IMR-90 (cell line): ENCODE results near the gene NRL. TPM values are rescaled to one million over a fixed set of nuclear protein-coding genes. Genes with fewer than 3 reads are reported as not detected.
A peak's percentile ranks its signal among the peaks of the same experiment; 100 is the strongest.

Source experiments
- ATAC-seq: fragments of 200-7000 bp; cut with Tn5 transposase; 2 replicates; pipeline ENCODE4 v1.9.1; 2020; ENCODE audit warnings: low read depth, mild to moderate bottlenecking, moderate library complexity
- BruUV-seq: library from RNA; stranded (reverse); fragments of 400-500 nt; replicated peaks from 2 replicates; lab custom pipeline; 2021; lab: Mats Ljungman, UMichigan
- CTCF ChIA-PET: fragments of 300-600 bp; formaldehyde crosslinking; extraction: SDS; loops from one replicate; lab custom pipeline; 2021; ENCODE audit warnings: antibody characterized with exemption; lab: Yijun Ruan, JAX
- POLR2A ChIA-PET: fragments of 300-600 bp; sonication (Branson Sonifier 250); formaldehyde crosslinking; loops from one replicate; lab custom pipeline; 2022; ENCODE audit warnings: antibody characterized with exemption; ENCODE audit not compliant: unreplicated experiment; lab: Charles Lee
- DNase-seq: peaks from one replicate; pipeline ENCODE4 v3.0.0; 2013
- H2AFZ ChIP-seq: replicated peaks from 2 replicates; pipeline ENCODE3; 2013; ENCODE audit warnings: low read length, mild to moderate bottlenecking; ENCODE audit not compliant: poor library complexity
- H2AK5ac ChIP-seq: 2 replicates; pipeline ENCODE4 v1.6.1; 2013; ENCODE audit warnings: low read depth, low read length, inconsistent platforms
- H2AK9ac ChIP-seq: replicated peaks from 2 replicates; pipeline ENCODE3; 2013; ENCODE audit warnings: mild to moderate bottlenecking, low read depth, low read length, moderate library complexity; ENCODE audit not compliant: poor library complexity
- H2BK120ac ChIP-seq: 2 replicates; pipeline ENCODE4 v1.6.1; 2013; ENCODE audit warnings: low read depth, low read length, inconsistent platforms
- H2BK15ac ChIP-seq: 3 replicates; pipeline ENCODE4 v1.6.1; 2013; ENCODE audit warnings: low read depth, low read length, inconsistent platforms
- H2BK20ac ChIP-seq: 2 replicates; pipeline ENCODE4 v1.6.1; 2013; ENCODE audit warnings: low read depth, mild to moderate bottlenecking, inconsistent platforms, low read length, moderate library complexity
- H2BK5ac ChIP-seq: 2 replicates; pipeline ENCODE4 v1.6.1; 2013; ENCODE audit warnings: mild to moderate bottlenecking, low read depth, low read length, inconsistent platforms; ENCODE audit not compliant: poor library complexity, severe bottlenecking
- H3K14ac ChIP-seq: replicated peaks from 2 replicates; pipeline ENCODE4 v1.6.1; 2013; ENCODE audit warnings: low read depth, low read length, inconsistent platforms
- H3K18ac ChIP-seq: 2 replicates; pipeline ENCODE4 v1.6.1; 2013; ENCODE audit warnings: low read depth, low read length, control low read depth
- H3K23ac ChIP-seq: 2 replicates; pipeline ENCODE4 v1.6.1; 2013; ENCODE audit warnings: low read depth, low read length, inconsistent platforms
- H3K27ac ChIP-seq: 2 replicates; pipeline ENCODE4 v1.5.1; 2013; ENCODE audit warnings: mild to moderate bottlenecking, control low read depth, low read length; ENCODE audit not compliant: insufficient read depth
- H3K27me3 ChIP-seq: 2 replicates; pipeline ENCODE4 v1.6.1; 2013; ENCODE audit warnings: low read length; ENCODE audit not compliant: control insufficient read depth, insufficient read depth
- H3K36me3 ChIP-seq: 2 replicates; pipeline ENCODE4 v1.6.1; 2013; ENCODE audit warnings: low read length, mixed read lengths; ENCODE audit not compliant: control insufficient read depth, insufficient read depth
- H3K4ac ChIP-seq: 2 replicates; pipeline ENCODE4 v1.6.1; 2013; ENCODE audit warnings: low read depth, low read length, inconsistent platforms
- H3K4me1 ChIP-seq: 2 replicates; pipeline ENCODE4 v1.6.1; 2013; ENCODE audit warnings: low read length, mixed read lengths; ENCODE audit not compliant: control insufficient read depth, insufficient read depth
- H3K4me2 ChIP-seq: 2 replicates; pipeline ENCODE4 v1.6.1; 2013; ENCODE audit warnings: low read depth, mild to moderate bottlenecking, control low read depth, low read length, moderate library complexity
- H3K4me3 ChIP-seq: 2 replicates; pipeline ENCODE4 v1.5.1; 2013; ENCODE audit warnings: low read depth, mild to moderate bottlenecking, control low read depth, low read length, moderate library complexity; ENCODE audit not compliant: insufficient read depth
- H3K56ac ChIP-seq: 2 replicates; pipeline ENCODE4 v1.6.1; 2013; ENCODE audit warnings: low read length, inconsistent platforms; ENCODE audit not compliant: insufficient read depth; ENCODE audit errors: extremely low read depth
- H3K79me1 ChIP-seq, 2 experiments: 2 replicates each; pipeline ENCODE4 v1.6.1; 2013; ENCODE audit warnings: low read length in 2 of 2, inconsistent platforms in 1 of 2, low read depth in 1 of 2
- H3K9ac ChIP-seq: 2 replicates; pipeline ENCODE4 v1.6.1; 2013; ENCODE audit warnings: low read depth, low read length, control low read depth
- H3K9me1 ChIP-seq: 2 replicates; pipeline ENCODE4 v1.6.1; 2013; ENCODE audit warnings: low read length, inconsistent platforms; ENCODE audit not compliant: insufficient read depth
- H3K9me3 ChIP-seq: 2 replicates; pipeline ENCODE4 v1.6.1; 2013; ENCODE audit warnings: low read length; ENCODE audit not compliant: control insufficient read depth, insufficient read depth
- H4K20me1 ChIP-seq: 2 replicates; pipeline ENCODE4 v1.6.1; 2013; ENCODE audit warnings: low read length, inconsistent platforms; ENCODE audit not compliant: insufficient read depth
- H4K5ac ChIP-seq: 2 replicates; pipeline ENCODE4 v1.6.1; 2013; ENCODE audit warnings: mild to moderate bottlenecking, low read depth, low read length, control low read depth
- H4K8ac ChIP-seq, 2 experiments: 2 replicates each; pipeline ENCODE4 v1.6.1; 2013; ENCODE audit warnings: low read depth in 2 of 2, low read length in 2 of 2, control low read depth in 1 of 2, inconsistent platforms in 1 of 2
- H4K91ac ChIP-seq: 2 replicates; pipeline ENCODE4 v1.6.1; 2013; ENCODE audit warnings: low read depth, low read length, inconsistent platforms; ENCODE audit not compliant: insufficient read depth
- BHLHE40 ChIP-seq: fragments of 150-350 bp; IDR thresholded peaks from 2 replicates; pipeline ENCODE4 v1.6.1; 2016; ENCODE audit warnings: mild to moderate bottlenecking, low read depth, low read length
- CHD1 ChIP-seq: IDR thresholded peaks from 2 replicates; pipeline ENCODE4 v1.6.1; 2012; ENCODE audit warnings: low read depth, low read length, improper control_type of control experiment
- FOS ChIP-seq: fragments of 150-350 bp; IDR thresholded peaks from 2 replicates; pipeline ENCODE4 v1.6.1; 2016; ENCODE audit warnings: low read depth, low read length
- MAZ ChIP-seq: IDR thresholded peaks from 2 replicates; pipeline ENCODE4 v1.6.1; 2012; ENCODE audit warnings: low read depth, mild to moderate bottlenecking, low read length, improper control_type of control experiment, moderate library complexity, borderline replicate concordance
- MXI1 ChIP-seq: IDR thresholded peaks from 2 replicates; pipeline ENCODE4 v1.6.1; 2012; ENCODE audit warnings: low read depth, mild to moderate bottlenecking, low read length, moderate library complexity, borderline replicate concordance
- NFE2L2 ChIP-seq: fragments of 150-350 bp; IDR thresholded peaks from 2 replicates; pipeline ENCODE4 v1.6.1; 2016; ENCODE audit warnings: low read depth, mild to moderate bottlenecking, low read length
- RCOR1 ChIP-seq: IDR thresholded peaks from 2 replicates; pipeline ENCODE4 v1.6.1; 2012; ENCODE audit warnings: mild to moderate bottlenecking, low read length, improper control_type of control experiment; ENCODE audit not compliant: insufficient replicate concordance
- RFX5 ChIP-seq: IDR thresholded peaks from 2 replicates; pipeline ENCODE4 v1.8.0; 2012; ENCODE audit warnings: low read depth, mild to moderate bottlenecking, low read length, moderate library complexity
- SMC3 ChIP-seq: fragments of 150-350 bp; IDR thresholded peaks from 2 replicates; pipeline ENCODE4 v1.6.1; 2016; ENCODE audit warnings: low read depth, mild to moderate bottlenecking, antibody characterized with exemption, low read length, moderate library complexity
- WGBS, 2 experiments: methylation state at CpG; one replicate each; pipeline versions ENCODE4 v1.1.5 to v1.1.7; 2013; ENCODE audit warnings: missing lambda C conversion rate in 2 of 2; ENCODE audit not compliant: insufficient read length in 1 of 2; ENCODE audit errors: extremely low coverage in 2 of 2; 5-methylcytosine and 5-hydroxymethylcytosine counted together
- dilution Hi-C: fragments of 300-500 bp; cut with HindIII; formaldehyde crosslinking; loops from one replicate; pipeline ENCODE4 v1.14.3; 2018; ENCODE audit warnings: low sequenced_read_pairs; ENCODE audit not compliant: unreplicated experiment
- in situ Hi-C: fragments of 300-500 bp; cut with MboI; formaldehyde crosslinking; loops from 3 replicates; pipeline ENCODE4 v1.14.3; 2019; ENCODE audit warnings: low sequenced_read_pairs, inconsistent platforms, mixed read lengths
- intact Hi-C: fragments of 100-400 bp; cut with micrococcal nuclease; formaldehyde crosslinking; loops from 2 replicates; pipeline ENCODE4 v1.10.0; 2022
- polyA plus RNA-seq, 3 experiments: library from polyadenylated mRNA; depleted of rRNA; stranded (reverse); fragments of >200 nt; gene quantifications; 2 replicates each; pipeline ENCODE4 v1.2.3, GENCODE V29; 2012; ENCODE audit warnings: low replicate concordance in 1 of 3
- total RNA-seq: library from RNA; depleted of rRNA; stranded (reverse); fragments of >200 nt; gene quantifications from 2 replicates; pipeline ENCODE4 v1.2.3, GENCODE V29; 2012
- TF ChIP-seq, protein P1 (sequence below): conservative IDR thresholded peaks from 2 replicates; pipeline ENCODE4 v1.5.1; 2012; ENCODE audit warnings: mild to moderate bottlenecking, low read depth, low read length, improper control_type of control experiment

Gene NRL
- total and polyA plus RNA-seq, 2 of the 4 experiments (the other 2 are of a cell fraction): 0.18 to 0.70 TPM

GRCh38 chr14:24145690-24146452, 31.1 kb upstream of the NRL start:
- H3K4ac ChIP-seq: peak overlapping the region; percentile 70
- peak overlapping the region; percentile 46; the same call in 1 of the 2 replicates for H4K5ac ChIP-seq
- peak overlapping the region; percentile 72 for H2AK5ac ChIP-seq
- in situ Hi-C loops: loop anchor here (25.0 kb wide), 2 partner anchors 834 to 1059 kb away; partner anchors contain the start of genes ACIN1, BCL2L2, C14orf119 and PABPN1
- H3K14ac ChIP-seq: peak overlapping the region; percentile 72
- WGBS, 2 experiments: no CpG with 5 or more reads among the region's 9 CpGs
- H3K23ac ChIP-seq: peak overlapping the region; percentile 88
- H3K36me3 ChIP-seq: peaks cover 19% of the 10 kb centered on the region
- peak overlapping the region; percentile 22; the same call in 1 of the 2 replicates for H3K18ac ChIP-seq
- ChIA-PET POLR2A (interaction anchor here (1.4 kb wide), 1 partner anchor 32 kb away, joined by 6 read pairs; the partner anchor contains the start of genes DCAF11 and NRL), CTCF (interaction anchor here (0.6 to 1.5 kb wide), 4 partner anchors 10 to 297 kb away, joined by 3 read pairs; partner anchors contain the start of gene IRF9)
- no peak overlapping the region; the same call in 1 of the 2 replicates for H2BK20ac ChIP-seq
- H4K20me1 ChIP-seq: peaks cover 12% of the 10 kb centered on the region
- peak overlapping the region; percentile 86 for H3K4me3 ChIP-seq
- peak overlapping the region; percentile 67 for H3K56ac ChIP-seq
- peak overlapping the region; percentile 85 for H2AFZ ChIP-seq
- H3K9me3 ChIP-seq: no peaks in the 10 kb centered on the region
- TSS peak; percentile 63 for BruUV-seq
- peak overlapping the region; percentile 75 for H4K91ac ChIP-seq
- peaks cover 34 to 72% of the 10 kb centered on the region in 2 experiments for H3K79me1 ChIP-seq
- peaks cover 10% of the 10 kb centered on the region for H3K4me1 ChIP-seq
- peak; percentile 0 for ATAC-seq
- 0 out of 2 replicates have a peak overlapping the region, but pooled peaks have one; percentile 3 for H2BK120ac ChIP-seq
- peak overlapping the region; percentile 76 for H3K9ac ChIP-seq
- intact Hi-C loops: loop anchor here (2.0 kb wide), 1 partner anchor 151 kb away; no protein-coding TSS in a partner anchor
- TF ChIP-seq BHLHE40: no peak
- TF ChIP-seq NFE2L2: no peak
- TF ChIP-seq RFX5: no peak
- no peak for TF ChIP-seq MAZ
- TF ChIP-seq FOS: no peak
- no peak for TF ChIP-seq RCOR1
- TF ChIP-seq MXI1: no peak
- TF ChIP-seq, protein P1, sequence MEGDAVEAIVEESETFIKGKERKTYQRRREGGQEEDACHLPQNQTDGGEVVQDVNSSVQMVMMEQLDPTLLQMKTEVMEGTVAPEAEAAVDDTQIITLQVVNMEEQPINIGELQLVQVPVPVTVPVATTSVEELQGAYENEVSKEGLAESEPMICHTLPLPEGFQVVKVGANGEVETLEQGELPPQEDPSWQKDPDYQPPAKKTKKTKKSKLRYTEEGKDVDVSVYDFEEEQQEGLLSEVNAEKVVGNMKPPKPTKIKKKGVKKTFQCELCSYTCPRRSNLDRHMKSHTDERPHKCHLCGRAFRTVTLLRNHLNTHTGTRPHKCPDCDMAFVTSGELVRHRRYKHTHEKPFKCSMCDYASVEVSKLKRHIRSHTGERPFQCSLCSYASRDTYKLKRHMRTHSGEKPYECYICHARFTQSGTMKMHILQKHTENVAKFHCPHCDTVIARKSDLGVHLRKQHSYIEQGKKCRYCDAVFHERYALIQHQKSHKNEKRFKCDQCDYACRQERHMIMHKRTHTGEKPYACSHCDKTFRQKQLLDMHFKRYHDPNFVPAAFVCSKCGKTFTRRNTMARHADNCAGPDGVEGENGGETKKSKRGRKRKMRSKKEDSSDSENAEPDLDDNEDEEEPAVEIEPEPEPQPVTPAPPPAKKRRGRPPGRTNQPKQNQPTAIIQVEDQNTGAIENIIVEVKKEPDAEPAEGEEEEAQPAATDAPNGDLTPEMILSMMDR: no peak
- TF ChIP-seq SMC3: no peak
- no peak for TF ChIP-seq CHD1
- H2AK9ac ChIP-seq: peak overlapping the region; percentile 92
- H3K27ac ChIP-seq: peak overlapping the region; percentile 79
- dilution Hi-C loops: no loop called here
- H3K9me1 ChIP-seq: peaks cover 15% of the 10 kb centered on the region
- peak; percentile 80 for DNase-seq
- H4K8ac ChIP-seq: peak overlapping the region; percentile 2 to 66; a peak in 2 of 4 replicates
- H2BK15ac ChIP-seq: peak overlapping the region; percentile 10; the same call in 1 of the 3 replicates
- H3K4me2 ChIP-seq: peak overlapping the region; percentile 96
- H3K27me3 ChIP-seq: no peaks in the 10 kb centered on the region
- H2BK5ac ChIP-seq: peak overlapping the region; percentile 71
